ENCODE measurements around the gene LRGUK.
"Not testable (repeated sequence)": the region's sequence is repeated elsewhere in the genome, so short reads cannot be mapped to it uniquely, and the experiment has no call there.

Gene LRGUK

GRCh38 chr7:134255814-134256213, 128.7 kb downstream of the LRGUK start:
- no peak for DNase-seq

- no peak for DNase-seq
These were observed 135.2 kb downstream of the LRGUK start for GRCh38 chr7:134262322-134262721.

GRCh38 chr7:134276951-134277350, 149.8 kb downstream of the LRGUK start:
- no peak for DNase-seq

GRCh38 chr7:134278502-134279153, 151.5 kb downstream of the LRGUK start:
- no peak for DNase-seq

GRCh38 chr7:134279336-134279735, 152.2 kb downstream of the LRGUK start:
- DNase-seq, result no peak

DNA sequence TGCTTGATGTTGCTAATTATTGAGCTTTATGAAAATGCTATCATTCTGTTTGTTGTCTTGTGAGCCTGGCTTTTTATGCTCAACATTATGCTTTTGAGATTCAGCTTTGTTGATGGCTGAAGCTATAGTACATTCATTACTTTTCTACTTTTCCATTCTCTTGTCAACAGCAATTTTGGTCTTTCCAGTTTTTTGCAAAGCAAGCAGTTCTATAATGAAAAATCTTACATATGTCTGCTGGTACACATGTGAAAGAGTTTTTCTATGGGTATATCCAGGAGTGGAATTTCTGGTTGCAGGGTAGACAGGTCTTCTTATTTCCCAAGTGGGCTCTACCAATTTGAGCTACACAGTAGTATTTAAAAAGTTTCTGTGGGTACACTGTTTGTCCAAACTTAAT, 152.8 kb downstream of the LRGUK start:
- DNase-seq, result no peak

DNA sequence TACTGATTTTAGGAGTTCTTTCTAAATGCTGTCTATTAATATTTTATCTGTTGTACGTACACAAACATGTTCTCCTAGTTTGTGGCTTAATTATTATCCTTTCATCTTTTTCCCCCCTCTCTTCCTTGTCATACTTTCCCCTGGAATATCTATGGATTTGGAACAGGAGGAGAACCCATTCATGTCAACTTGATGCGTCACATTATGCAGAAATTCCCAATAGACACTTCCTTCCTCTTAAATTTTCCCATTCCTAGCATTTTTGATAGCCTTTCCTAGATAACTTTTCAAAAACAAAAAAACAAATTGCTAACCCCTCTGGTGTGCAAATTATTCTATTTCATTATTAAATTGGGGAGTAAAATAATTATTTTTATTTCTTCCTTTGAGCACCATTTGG, 153.4 kb downstream of the LRGUK start:
- no peak for DNase-seq

GRCh38 chr7:134284011-134284410, 156.9 kb downstream of the LRGUK start:
- DNase-seq, result no peak

- no peak for DNase-seq
These were observed 157.8 kb downstream of the LRGUK start for GRCh38 chr7:134284952-134285351.

DNA sequence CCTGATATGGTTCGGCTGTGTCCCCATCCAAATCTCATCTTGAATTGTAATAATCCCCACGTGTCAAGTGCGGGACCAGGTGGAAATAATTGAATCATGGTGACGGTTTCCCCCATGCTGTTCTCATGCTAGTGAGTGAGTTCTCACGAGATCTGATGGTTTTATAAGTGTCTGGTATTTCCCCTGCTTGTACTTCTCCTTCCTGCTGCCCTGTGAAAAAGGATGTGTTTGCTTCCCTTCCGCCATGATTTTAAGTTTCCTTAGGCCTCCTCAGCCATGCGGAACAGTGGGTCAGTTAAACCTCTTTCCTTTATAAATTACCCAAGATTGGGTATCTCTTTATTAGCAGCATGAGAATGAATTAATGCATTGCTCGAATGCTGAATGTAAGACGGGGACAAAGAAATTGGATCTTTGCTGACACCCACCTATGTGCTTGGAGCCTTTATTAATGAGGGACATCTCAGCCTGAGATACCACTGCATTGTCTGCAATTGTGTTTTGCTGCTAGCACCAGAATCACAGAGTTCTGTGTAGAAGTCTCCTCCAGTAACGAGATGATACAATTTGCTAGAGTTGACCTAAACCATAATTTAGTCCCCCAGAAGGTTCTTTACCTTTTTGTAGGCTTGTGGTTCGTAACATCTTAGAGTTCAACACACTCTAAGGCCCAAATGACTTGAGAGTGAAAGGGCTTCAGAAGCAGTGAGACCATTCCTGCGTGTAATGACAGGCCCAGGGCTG, 160.9 kb downstream of the LRGUK start:
- DNase-seq, result no peak

GRCh38 chr7:134289423-134289822, 162.3 kb downstream of the LRGUK start:
- DNase-seq, result no peak

- no peak for DNase-seq
These were observed 162.7 kb downstream of the LRGUK start for GRCh38 chr7:134289841-134290240.

DNA sequence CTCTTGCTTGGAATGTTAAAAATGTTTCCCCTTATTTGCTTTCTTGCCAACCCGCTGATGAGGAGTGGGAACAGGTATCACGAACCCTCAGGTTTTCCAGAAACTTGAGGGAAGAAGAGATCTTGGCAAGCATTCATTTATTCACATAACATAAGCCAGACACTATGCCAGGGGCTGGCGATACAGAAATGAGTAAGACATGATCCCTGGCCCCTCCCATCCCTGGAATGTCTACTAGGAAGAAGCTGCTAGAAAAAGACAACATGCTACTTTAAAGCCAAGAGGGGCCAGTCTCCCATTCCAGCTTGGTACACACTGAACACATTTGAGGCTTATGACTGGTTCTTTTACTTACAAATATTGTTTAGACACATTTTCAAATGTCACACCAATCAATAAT, 163.1 kb downstream of the LRGUK start:
- no peak for DNase-seq

DNA sequence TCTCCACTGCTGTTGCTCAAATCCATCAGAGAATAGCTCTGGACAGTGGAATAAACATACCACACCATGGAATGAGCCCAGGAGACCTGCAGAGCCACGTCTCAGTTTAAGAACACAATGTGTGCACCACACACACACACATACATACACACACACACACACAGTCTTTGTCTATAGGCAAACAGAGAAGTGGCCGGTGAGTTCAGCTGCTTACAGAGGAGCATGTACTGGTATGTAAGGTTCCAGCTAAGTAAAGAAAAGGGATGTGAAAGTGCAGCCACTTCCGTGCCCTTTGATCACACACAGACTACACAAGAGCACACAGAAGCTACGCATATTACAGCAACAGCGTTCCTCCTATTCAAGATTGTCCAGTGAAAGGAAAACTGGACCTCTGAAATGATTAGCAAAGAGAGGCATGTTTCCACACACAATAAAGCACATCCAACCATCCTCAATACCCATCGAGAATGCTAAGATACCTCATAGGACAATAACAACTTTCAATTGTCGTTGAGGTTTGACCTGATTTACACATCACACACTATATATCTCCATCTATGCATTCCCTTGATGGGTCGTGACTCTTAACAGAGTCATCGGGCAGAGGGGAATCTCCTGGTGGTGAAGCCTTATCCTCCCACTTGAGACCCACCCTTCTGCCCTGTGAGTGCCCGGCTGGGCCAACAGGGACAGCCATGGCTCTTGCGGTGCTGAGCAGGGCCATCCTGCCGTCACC, 166.0 kb downstream of the LRGUK start:
- no peak for DNase-seq

DNA sequence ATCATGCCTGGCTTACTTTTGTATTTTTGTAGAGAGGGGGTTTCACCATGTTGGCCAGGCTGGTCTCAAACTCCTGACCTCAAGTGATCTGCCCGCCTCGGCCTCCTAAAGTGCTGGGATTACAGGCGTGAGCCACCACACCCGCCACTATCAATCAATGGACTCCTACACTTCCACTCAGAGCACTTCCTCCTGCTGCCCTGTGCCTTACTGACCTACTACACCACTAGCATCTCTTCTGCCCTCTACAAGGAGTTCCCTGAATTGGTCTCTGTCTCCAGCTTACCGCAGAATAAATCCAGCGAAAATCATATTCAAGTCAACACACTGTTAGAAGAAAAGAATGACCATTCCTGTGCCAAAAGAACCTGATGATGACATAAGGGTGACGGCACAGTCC, 168.8 kb downstream of the LRGUK start:
- not testable (repeated sequence) for DNase-seq

GRCh38 chr7:134297489-134297888, 170.3 kb downstream of the LRGUK start:
- DNase-seq, result no peak

DNA sequence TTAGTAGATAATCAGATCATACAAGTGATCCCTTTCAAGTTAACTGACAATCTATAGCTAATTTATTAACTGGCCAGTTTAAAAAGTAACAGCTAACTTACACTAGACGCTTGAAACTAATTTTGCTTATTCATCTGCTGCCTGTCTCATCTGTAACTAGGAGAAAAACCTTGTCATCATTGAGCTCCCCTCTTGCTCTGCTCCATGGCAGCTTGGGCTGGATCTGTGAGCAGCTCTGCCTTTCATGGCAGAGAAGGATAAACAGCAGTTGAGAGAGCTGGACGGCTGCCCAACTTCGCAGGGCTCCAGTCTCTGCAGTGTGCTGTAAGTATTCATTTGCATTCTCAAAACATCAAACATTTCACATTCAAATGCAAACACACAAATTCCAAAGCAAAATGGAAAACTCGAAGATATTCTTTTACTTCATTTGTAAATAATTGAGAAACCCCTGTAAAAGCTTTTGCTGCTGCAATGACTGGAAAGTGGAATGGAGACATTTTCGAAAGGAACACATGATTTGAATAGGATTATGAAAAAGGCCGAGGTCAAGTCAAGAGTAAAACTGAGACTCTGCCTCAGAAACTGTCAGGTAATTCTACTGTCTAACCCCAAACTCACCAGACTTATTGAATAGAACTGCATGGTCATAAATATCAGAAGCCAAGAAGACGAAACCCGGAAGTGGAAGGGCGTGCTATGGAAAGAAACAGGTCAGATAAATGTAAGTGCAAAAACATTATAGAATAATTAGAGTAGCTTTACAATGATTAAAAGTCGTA, 172.0 kb downstream of the LRGUK start:
- no peak for DNase-seq

DNA sequence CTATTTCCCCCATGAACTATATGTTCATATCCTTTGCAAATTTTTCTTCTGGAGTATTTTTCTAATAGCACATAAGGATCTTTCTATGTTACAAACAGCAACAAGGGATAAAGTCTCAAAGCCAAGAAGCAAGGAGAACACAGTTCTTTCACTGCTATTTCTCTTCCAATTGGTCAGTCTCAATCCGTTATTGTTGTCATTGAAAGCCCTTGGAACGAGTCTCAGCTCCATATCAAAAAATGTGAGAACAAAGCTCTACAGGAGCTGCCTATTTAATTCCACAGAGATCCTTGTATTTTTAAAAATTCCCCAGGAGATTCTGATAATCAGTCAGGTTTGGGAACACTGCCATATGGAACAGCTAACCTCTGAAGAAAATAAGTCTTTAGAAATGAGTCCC, 173.8 kb downstream of the LRGUK start:
- DNase-seq, result no peak

DNA sequence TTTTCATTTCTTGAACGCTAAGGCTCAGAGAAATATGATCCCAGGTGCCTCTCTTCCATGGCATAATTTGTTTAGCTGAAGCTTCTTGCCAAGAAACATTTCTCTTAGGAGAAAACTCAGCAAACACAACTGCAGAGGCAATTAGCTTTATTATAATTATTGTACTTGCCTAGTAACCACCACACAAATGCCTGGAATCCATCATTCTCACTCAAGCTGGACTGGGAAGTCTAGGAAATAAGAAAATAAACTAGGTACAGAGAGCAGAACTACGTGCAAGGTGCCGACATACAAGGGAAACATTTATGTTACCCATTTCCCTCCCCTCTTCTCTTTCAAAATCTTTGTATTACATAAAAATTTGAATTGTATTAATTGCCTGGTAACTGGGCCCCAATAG, 174.5 kb downstream of the LRGUK start:
- DNase-seq, result no peak

DNA sequence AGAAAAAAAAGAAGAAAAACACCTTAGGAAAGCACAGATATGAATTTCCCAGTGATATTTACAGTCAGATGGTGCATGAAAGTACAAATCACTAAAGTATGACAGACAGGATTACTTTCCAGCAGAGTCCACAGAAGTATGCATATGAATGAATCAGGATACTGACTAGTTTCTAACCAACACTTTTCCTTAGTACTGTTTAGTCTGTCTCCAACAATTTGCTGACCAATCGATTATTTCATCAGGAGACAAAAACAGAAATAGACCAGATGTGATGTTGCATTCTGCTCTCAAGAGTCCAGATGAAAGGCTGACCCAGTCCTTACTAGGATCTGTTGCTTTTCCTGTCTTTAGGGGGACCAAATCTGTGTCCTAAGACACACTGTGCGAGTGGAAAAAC, 175.0 kb downstream of the LRGUK start:
- no peak for DNase-seq

DNA sequence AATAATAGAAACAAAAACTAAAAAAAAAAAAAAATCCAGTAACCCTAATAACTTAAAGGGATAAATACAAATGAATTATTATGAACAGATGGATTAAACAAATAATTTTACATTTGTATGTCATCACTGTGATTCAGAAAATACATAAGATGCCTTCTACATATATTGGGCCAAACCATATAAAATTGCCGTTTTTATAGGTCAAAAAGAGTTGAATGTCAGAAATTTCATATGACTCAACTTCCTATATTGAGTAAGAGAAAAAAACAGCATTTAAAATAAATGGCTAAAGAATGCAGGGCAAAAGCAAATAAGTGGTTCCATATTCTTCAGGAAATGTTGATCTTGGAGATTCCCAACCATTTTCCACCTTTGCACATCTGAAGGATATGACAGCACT, 180.2 kb downstream of the LRGUK start:
- no peak for DNase-seq

DNA sequence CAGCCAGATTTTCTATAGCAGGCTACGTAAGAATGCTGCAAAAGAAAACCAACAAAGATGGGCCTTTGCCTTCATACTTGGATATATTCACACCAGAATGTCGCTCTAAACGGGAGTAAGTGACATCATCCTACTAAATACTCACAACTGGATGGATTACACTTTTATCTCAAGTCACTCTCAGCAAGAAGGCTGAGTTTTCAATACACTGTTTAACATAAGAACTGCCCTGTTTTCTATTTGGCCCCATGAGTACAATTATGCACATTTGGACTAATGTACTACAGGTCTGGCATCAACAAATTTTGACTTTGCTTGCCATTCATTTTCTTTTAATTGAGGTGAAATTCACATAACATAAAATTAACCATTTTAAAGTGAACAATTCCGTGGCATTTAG, 181.4 kb downstream of the LRGUK start:
- DNase-seq, result no peak

DNA sequence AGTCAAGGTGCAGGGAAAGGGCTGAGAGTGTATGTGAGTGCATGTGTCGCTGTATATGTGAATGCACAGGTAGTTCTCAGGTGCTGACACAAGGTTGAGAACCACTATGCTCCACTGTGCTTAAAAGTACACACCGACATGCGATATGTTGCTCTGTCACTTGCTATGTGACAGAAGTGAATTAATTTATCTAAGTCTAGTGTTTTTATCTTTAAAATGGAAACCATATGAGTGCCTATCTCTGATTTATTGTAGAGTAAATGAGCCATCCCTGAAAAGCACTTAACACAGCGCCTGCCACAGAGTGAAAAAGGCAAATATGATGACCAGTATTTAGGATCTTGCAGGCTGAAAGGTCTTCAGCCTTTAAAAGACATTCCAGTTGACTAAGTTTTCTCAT, 184.7 kb downstream of the LRGUK start:
- DNase-seq, result no peak
